ENCODE results near the gene CTDSP2.

The CTDSP2 gene

DNA sequence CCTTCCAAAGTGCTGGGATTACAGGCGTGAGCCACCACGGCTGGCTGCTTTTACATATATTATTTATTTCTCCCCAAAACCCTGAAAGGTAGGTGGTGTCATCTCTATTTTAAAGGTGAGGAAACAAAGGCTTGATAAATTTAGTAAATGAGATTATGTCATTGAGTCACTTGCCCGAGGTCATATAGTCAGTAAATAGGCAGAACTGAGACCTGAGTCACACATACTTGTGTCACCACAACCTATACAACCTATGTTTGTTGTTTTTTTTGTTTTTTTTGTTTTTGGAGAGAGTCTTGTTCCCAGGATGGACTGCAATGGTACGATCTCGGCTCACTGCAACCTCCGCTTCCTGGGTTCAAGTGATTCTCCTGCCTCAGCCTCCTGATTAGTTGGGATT is 51.2 kb downstream of the CTDSP2 start:
- no peak overlapping the region for H3K9ac ChIP-seq (ENCODE audit: low read length)
- no peaks in the 10 kb centered on the region for H3K9me3 ChIP-seq (ENCODE audit: control insufficient read depth, low read length)
- H3K36me3 ChIP-seq (ENCODE audit: control insufficient read depth, insufficient read depth, low read length) = peaks cover 9% of the 10 kb centered on the region
- H3K4me1 ChIP-seq (ENCODE audit: control insufficient read depth, insufficient read depth, low read length) = no peaks in the 10 kb centered on the region
- H3K4me3 ChIP-seq (ENCODE audit: low read length) = no peak overlapping the region
- H3K27me3 ChIP-seq (ENCODE audit: control insufficient read depth, insufficient read depth, low read length) = no peaks in the 10 kb centered on the region

GRCh38 chr12:57793920-57794319 is 52.6 kb downstream of the CTDSP2 start:
- no peaks in the 10 kb centered on the region for H3K9me3 ChIP-seq (ENCODE audit: control insufficient read depth, low read length)
- no peak overlapping the region for H3K9ac ChIP-seq (ENCODE audit: low read length)
- no peak overlapping the region for H3K4me3 ChIP-seq (ENCODE audit: low read length)
- H3K36me3 ChIP-seq (ENCODE audit: control insufficient read depth, insufficient read depth, low read length) = peaks cover 1% of the 10 kb centered on the region
- no peaks in the 10 kb centered on the region for H3K4me1 ChIP-seq (ENCODE audit: control insufficient read depth, insufficient read depth, low read length)
- H3K27me3 ChIP-seq (ENCODE audit: control insufficient read depth, insufficient read depth, low read length) = no peaks in the 10 kb centered on the region

DNA sequence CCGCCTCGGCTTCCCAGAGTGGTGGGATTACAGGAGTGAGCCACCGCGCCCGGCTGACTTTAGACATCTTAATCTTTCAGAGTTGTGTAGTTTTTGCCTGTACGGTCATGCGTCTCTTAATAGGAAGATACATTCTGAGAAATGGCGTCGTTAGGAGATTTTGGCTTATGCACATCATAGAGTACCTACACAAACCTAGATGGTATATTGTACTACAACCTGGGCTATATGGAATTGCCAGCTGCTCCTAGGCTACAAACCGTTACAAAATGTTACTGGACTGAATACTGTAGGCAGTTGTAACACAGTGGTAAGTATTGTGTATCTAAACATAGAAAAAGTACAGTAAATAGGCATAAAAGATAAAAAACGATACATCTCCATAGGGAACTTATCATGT is 62.7 kb downstream of the CTDSP2 start:
- Histone ChIP-seq H3K4me1 (ENCODE audit: control insufficient read depth, insufficient read depth, low read length) (peaks cover 4% of the 10 kb centered on the region), H3K4me3 (ENCODE audit: low read length) (no peak overlapping the region), H3K36me3 (ENCODE audit: control insufficient read depth, insufficient read depth, low read length) (no peaks in the 10 kb centered on the region), H3K27me3 (ENCODE audit: control insufficient read depth, insufficient read depth, low read length) (no peaks in the 10 kb centered on the region), H3K9ac (ENCODE audit: low read length) (no peak overlapping the region), H3K9me3 (ENCODE audit: control insufficient read depth, low read length) (no peaks in the 10 kb centered on the region)

- Histone ChIP-seq H3K4me1 (ENCODE audit: control insufficient read depth, insufficient read depth, low read length) (peaks cover 4% of the 10 kb centered on the region), H3K27me3 (ENCODE audit: control insufficient read depth, insufficient read depth, low read length) (no peaks in the 10 kb centered on the region), H3K9me3 (ENCODE audit: control insufficient read depth, low read length) (no peaks in the 10 kb centered on the region), H3K4me3 (ENCODE audit: low read length) (peak overlapping the region; percentile 83), H3K9ac (ENCODE audit: low read length) (peak overlapping the region; percentile 74), H3K36me3 (ENCODE audit: control insufficient read depth, insufficient read depth, low read length) (no peaks in the 10 kb centered on the region)
Observed at GRCh38 chr12:57783466-57783801, 63.1 kb downstream of the CTDSP2 start.

GRCh38 chr12:57782608-57783465 is 63.7 kb downstream of the CTDSP2 start, which contains the start of gene TSFM:
Gene TSFM, plus strand, starts transcription at chr12:57782787. Its CDS starts 15 bp downstream, at chr12:57782802.
- H3K4me1 ChIP-seq (ENCODE audit: control insufficient read depth, insufficient read depth, low read length) = peaks cover 4% of the 10 kb centered on the region
- no peaks in the 10 kb centered on the region for H3K9me3 ChIP-seq (ENCODE audit: control insufficient read depth, low read length)
- H3K9ac ChIP-seq (ENCODE audit: low read length) = peak within 1 kb of the TSS; percentile 74
- H3K27me3 ChIP-seq (ENCODE audit: control insufficient read depth, insufficient read depth, low read length) = no peaks in the 10 kb centered on the region
- H3K4me3 ChIP-seq (ENCODE audit: low read length) = peak within 1 kb of the TSS; percentile 83
- no peaks in the 10 kb centered on the region for H3K36me3 ChIP-seq (ENCODE audit: control insufficient read depth, insufficient read depth, low read length)

- Histone ChIP-seq H3K4me3 (ENCODE audit: low read length) (peak overlapping the region; percentile 83), H3K9me3 (ENCODE audit: control insufficient read depth, low read length) (no peaks in the 10 kb centered on the region), H3K9ac (ENCODE audit: low read length) (no peak overlapping the region), H3K36me3 (ENCODE audit: control insufficient read depth, insufficient read depth, low read length) (no peaks in the 10 kb centered on the region), H3K4me1 (ENCODE audit: control insufficient read depth, insufficient read depth, low read length) (peaks cover 4% of the 10 kb centered on the region), H3K27me3 (ENCODE audit: control insufficient read depth, insufficient read depth, low read length) (no peaks in the 10 kb centered on the region)
Observed at GRCh38 chr12:57782243-57782607, 64.3 kb downstream of the CTDSP2 start.

- Histone ChIP-seq H3K4me3 (ENCODE audit: low read length) (no peak overlapping the region), H3K36me3 (ENCODE audit: control insufficient read depth, insufficient read depth, low read length) (no peaks in the 10 kb centered on the region), H3K9ac (ENCODE audit: low read length) (no peak overlapping the region), H3K27me3 (ENCODE audit: control insufficient read depth, insufficient read depth, low read length) (no peaks in the 10 kb centered on the region), H3K9me3 (ENCODE audit: control insufficient read depth, low read length) (no peaks in the 10 kb centered on the region), H3K4me1 (ENCODE audit: control insufficient read depth, insufficient read depth, low read length) (peaks cover 4% of the 10 kb centered on the region)
Observed at GRCh38 chr12:57781801-57782200, 64.7 kb downstream of the CTDSP2 start.

DNA sequence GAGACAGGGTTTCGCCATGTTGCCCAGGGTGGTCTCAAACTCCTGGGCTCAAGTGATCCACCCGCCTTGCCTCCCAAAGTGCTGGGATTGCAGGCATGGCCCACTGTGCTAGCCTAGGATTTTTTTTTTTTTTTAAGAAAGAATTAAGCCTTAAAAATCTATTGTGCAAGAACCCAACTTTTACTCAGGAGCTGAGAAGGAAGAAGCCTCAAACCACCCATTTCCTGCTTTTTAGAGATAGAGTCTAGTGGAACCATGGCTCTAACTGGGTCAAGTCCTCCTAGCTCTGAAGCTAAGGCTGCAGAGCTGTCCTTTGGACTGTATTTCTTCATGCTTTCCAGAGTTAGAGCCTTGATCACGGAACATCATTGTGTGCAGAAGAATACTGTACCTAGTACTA is 65.3 kb downstream of the CTDSP2 start:
- Histone ChIP-seq H3K4me1 (ENCODE audit: control insufficient read depth, insufficient read depth, low read length) (peaks cover 4% of the 10 kb centered on the region), H3K27me3 (ENCODE audit: control insufficient read depth, insufficient read depth, low read length) (no peaks in the 10 kb centered on the region), H3K9me3 (ENCODE audit: control insufficient read depth, low read length) (no peaks in the 10 kb centered on the region), H3K9ac (ENCODE audit: low read length) (no peak overlapping the region), H3K36me3 (ENCODE audit: control insufficient read depth, insufficient read depth, low read length) (no peaks in the 10 kb centered on the region), H3K4me3 (ENCODE audit: low read length) (no peak overlapping the region)

- no peak overlapping the region for H3K9ac ChIP-seq (ENCODE audit: low read length)
- H3K27me3 ChIP-seq (ENCODE audit: control insufficient read depth, insufficient read depth, low read length) = no peaks in the 10 kb centered on the region
- no peaks in the 10 kb centered on the region for H3K9me3 ChIP-seq (ENCODE audit: control insufficient read depth, low read length)
- H3K36me3 ChIP-seq (ENCODE audit: control insufficient read depth, insufficient read depth, low read length) = no peaks in the 10 kb centered on the region
- H3K4me3 ChIP-seq (ENCODE audit: low read length) = no peak overlapping the region
- H3K4me1 ChIP-seq (ENCODE audit: control insufficient read depth, insufficient read depth, low read length) = peaks cover 4% of the 10 kb centered on the region
Observed at GRCh38 chr12:57780284-57780897, 66.1 kb downstream of the CTDSP2 start.

GRCh38 chr12:57779736-57780135 is 66.8 kb downstream of the CTDSP2 start:
- Histone ChIP-seq H3K9ac (ENCODE audit: low read length) (no peak overlapping the region), H3K4me3 (ENCODE audit: low read length) (no peak overlapping the region), H3K36me3 (ENCODE audit: control insufficient read depth, insufficient read depth, low read length) (no peaks in the 10 kb centered on the region), H3K4me1 (ENCODE audit: control insufficient read depth, insufficient read depth, low read length) (peaks cover 4% of the 10 kb centered on the region), H3K9me3 (ENCODE audit: control insufficient read depth, low read length) (no peaks in the 10 kb centered on the region), H3K27me3 (ENCODE audit: control insufficient read depth, insufficient read depth, low read length) (no peaks in the 10 kb centered on the region)

DNA sequence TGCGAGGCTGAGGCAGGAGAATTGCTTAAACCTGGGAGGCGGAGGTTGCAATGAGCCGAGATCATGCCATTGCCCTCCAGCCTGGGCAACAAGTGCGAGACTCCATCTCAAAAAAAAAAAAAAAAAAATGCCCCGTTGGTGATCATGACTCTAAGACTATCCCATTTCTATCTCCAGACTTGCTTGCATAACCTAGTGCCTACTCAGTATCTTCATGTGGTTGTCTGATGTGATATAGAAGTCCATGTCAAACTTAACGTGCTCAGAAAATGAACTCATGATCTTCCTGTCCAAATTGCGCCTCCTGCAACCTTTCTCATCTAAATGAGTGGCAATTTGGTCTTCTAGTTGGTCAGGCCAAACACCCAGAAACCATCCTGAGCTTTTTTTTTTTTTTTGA is 68.6 kb downstream of the CTDSP2 start:
- Histone ChIP-seq H3K4me3 (ENCODE audit: low read length) (no peak overlapping the region), H3K9ac (ENCODE audit: low read length) (no peak overlapping the region), H3K4me1 (ENCODE audit: control insufficient read depth, insufficient read depth, low read length) (peaks cover 9% of the 10 kb centered on the region), H3K27me3 (ENCODE audit: control insufficient read depth, insufficient read depth, low read length) (no peaks in the 10 kb centered on the region), H3K9me3 (ENCODE audit: control insufficient read depth, low read length) (no peaks in the 10 kb centered on the region), H3K36me3 (ENCODE audit: control insufficient read depth, insufficient read depth, low read length) (no peaks in the 10 kb centered on the region)

DNA sequence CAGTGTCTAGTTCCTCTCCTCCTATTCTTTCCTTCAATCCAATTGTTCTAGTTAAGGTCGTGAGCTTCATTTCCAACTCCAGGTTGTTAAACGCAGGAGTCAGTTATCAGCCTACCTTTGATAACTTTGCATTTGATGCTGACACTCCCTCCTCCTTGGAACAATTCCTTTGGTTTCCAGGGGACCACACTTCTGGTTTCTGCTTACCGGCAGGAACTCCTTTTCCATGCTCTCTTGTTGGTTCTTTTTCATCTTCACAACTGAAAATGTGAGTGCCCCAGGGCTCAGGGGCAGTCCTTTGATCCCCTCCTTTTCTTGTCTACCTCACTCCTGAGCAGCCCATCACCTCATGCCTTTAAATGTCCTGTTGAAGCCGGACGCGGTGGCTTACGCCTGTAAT is 69.2 kb downstream of the CTDSP2 start:
- H3K9ac ChIP-seq (ENCODE audit: low read length) = no peak overlapping the region
- peaks cover 11% of the 10 kb centered on the region for H3K4me1 ChIP-seq (ENCODE audit: control insufficient read depth, insufficient read depth, low read length)
- no peak overlapping the region for H3K4me3 ChIP-seq (ENCODE audit: low read length)
- H3K27me3 ChIP-seq (ENCODE audit: control insufficient read depth, insufficient read depth, low read length) = no peaks in the 10 kb centered on the region
- no peaks in the 10 kb centered on the region for H3K36me3 ChIP-seq (ENCODE audit: control insufficient read depth, insufficient read depth, low read length)
- no peaks in the 10 kb centered on the region for H3K9me3 ChIP-seq (ENCODE audit: control insufficient read depth, low read length)

Measured in mucosa of stomach (tissue), 1 donor.